ENCODE data around the gene UCP2.

UCP2 gene

DNA sequence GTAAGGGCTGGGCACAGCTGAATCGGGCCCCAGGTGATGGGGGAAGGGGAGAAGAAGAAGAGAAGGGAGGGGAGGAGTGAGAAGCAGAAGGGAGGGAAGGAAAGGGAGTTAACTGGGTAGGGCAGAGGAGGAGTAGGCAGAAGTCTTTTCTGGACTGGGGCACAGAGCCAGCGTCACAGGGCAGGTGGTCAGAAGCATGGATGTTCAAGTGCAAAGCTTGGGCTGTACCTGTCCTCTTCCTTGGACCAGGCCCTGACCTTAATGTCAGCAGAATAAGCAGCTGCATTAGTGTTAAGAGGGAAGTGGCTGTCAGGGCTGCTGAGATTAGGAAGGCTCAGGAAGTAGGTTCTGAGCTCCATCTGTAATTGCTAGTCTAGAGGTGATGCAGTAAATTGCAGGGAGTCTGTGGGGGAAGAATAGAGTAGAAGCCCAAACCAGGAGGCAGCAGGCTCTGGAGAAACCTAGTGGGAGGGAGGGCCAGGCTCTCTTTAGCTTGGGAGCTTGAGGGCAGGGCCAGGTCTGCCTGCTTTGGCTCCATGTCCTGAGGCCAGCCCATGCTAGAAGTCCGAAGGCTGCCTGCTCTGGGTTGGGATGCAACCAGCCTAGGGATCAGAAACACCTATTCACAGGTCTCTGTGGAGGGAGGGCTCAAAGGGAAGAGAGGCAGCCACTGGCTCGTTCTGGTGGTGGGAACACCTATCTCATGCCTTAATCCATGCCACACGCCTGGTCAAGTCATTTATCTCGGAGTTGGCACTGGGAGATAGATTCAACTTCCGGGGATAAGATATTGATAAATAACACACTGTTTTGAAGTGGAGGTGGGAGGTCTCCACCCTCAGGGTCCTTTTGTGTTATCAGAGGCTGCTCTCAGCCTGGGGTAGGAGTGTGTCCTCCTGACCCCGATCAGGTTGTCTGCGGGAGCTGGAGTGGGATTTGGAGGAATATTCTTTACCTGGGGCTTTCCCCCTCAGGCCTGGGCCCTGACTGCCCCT, 28.0 kb upstream of the UCP2 start:
- no peak for DNase-seq (ENCODE audit: extremely low read depth in 1 of 2, low read depth in 1 of 2)

DNA sequence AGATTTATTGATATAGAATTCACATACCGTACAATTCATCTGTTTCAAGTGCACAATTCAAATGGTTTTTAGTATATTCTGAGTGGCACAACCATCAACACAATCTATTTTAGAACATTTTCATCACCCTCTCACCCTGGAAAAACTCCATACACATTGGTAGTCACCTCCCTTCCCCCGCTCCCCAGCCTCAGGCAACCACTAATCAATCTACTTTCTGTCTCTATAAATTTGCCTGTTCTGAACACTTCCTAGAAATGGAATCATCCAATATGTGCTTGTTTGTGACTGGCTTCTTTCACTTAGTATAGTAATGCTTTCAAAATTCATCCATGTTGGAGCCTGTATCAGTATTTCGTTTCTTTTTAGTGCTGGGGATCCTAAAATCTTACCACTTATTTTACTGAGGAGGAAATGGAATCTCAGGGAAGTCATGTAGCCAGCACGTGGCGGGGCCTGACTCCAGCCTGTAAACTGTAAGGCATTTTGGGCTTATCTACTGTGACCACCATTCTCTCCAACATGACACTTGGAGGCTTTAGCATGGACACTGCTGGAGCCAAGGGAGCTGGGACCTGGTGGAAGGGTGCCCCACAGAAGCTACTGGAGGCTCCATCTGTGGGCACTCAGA, 27.1 kb upstream of the UCP2 start:
- no peak for DNase-seq (ENCODE audit: extremely low read depth in 1 of 2, low read depth in 1 of 2)

DNA sequence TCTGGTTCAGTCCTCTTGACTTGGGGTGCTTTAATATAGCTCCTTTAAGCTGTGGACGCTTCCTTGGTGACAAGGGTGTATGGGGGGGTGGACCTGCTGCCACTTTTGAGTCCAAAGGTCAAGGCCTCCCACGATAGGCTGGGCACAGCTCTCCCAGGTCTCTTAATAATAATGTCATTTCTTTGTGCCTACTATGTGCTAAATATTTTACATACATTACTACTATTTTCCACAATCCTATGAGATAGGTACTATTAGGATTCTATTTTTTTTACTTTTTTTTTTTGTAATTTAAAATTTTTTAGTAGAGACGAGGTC, 26.5 kb upstream of the UCP2 start:
- no peak for DNase-seq (ENCODE audit: extremely low read depth in 1 of 2, low read depth in 1 of 2)

DNA sequence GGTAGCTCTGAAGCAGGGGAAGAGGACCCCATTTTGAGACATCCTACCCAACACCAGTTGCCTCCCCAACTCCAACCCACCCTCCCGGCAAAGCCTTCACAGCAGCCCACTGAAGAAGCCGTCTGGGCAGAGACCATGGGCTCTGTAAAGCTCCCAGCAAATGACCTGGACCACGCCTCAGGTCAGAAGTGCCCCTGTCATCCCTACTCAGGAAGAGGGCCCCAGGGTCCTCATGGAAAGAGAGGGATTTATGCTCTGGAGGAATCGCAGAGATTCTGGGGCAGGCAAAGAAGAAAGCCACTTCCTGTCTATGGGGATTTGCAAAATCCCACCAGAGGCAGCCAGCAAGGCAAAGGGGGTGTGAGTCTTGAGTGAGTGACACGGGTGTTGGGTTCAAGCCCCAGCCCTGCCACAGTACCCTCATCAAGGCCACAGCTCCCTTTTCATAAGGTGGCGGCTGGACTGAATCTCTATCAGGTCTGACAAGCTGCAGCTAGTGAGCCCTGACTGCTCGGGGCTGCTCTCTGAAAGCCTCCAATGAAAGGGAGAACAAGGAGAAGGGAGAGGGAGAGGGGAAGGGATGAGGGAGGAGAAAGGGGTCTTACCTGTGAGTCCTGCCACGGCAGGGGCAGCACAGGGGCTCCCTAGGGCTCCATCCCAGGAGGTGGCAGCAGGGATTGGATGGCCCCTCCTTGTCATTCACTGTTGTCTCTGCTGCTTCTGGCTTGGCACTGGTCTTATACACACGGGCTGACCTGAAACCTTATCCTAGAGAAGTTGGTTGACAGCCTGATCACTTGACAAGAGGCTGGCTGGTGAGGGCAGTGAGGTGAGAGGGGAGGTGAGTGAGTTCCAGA, 26.0 kb upstream of the UCP2 start, which contains the start of gene UCP3:
UCP3 (minus strand) TSS at position 713 of the 857 bp plus-strand sequence. CDS start 2,043 bp downstream, outside the sequence.
- DNase-seq (ENCODE audit: extremely low read depth in 1 of 2, low read depth in 1 of 2), result no peak

DNA sequence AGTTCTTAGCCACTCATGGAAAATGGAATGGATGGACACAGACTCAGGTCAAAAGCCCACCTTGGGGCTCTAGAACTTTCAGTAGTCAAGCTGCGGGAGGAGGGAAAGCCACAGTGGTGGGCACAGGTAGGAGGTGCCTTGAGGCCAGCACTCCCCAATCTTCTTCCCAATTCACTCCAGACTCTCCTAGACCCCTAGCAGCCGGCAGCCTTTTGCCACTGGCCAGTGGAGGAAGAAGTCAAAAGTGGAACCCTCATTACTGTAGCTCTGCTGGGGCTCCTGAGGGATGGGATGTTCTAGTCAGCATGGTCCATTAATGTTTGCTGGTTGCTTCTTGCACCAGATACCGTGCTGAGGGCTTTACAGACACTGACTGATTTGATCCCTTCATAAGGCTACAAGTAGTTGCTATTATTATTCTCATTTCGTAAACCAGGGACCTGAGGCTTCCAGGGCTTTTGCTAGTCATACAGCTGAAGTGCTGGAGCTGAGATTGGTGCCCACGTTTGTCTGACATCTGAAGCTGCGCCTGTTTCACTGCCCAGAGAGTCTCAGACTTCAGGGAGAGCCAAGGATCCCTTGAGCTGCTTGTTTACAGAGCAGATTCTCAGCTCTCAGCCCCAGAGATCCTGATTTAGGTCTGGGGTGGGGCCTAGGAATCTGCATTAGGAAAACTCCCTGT, 25.2 kb upstream of the UCP2 start:
- DNase-seq (ENCODE audit: extremely low read depth in 1 of 2, low read depth in 1 of 2), result no peak

DNA sequence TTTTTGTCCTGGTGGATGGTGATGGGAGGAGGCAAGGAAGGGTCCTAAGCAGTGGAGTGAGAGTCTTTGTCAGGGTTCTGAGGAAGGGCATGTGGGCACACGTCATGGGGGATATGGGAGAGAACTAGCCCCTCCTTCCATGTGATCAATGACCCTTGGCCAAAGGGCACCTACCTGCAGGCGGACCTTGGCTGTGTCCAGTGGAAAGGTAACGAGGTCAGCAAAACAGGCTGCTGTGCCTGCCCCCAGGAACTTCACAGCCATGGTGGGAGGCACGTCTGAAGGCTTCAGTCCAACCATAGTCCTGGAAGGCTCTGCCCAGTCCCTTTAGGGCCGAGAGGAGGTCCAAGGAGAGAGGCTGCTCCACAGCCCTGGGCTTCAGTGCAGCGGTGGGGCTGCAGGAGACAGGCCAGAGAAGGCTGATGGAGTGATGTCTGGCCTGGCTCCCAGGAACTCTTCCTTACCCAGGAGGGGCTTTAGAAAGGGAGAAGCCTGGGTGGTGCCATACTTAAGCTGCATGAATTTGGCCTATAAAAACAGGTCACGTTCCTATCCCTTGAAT, 24.2 kb upstream of the UCP2 start:
- DNase-seq (ENCODE audit: extremely low read depth in 1 of 2, low read depth in 1 of 2), result no peak

DNA sequence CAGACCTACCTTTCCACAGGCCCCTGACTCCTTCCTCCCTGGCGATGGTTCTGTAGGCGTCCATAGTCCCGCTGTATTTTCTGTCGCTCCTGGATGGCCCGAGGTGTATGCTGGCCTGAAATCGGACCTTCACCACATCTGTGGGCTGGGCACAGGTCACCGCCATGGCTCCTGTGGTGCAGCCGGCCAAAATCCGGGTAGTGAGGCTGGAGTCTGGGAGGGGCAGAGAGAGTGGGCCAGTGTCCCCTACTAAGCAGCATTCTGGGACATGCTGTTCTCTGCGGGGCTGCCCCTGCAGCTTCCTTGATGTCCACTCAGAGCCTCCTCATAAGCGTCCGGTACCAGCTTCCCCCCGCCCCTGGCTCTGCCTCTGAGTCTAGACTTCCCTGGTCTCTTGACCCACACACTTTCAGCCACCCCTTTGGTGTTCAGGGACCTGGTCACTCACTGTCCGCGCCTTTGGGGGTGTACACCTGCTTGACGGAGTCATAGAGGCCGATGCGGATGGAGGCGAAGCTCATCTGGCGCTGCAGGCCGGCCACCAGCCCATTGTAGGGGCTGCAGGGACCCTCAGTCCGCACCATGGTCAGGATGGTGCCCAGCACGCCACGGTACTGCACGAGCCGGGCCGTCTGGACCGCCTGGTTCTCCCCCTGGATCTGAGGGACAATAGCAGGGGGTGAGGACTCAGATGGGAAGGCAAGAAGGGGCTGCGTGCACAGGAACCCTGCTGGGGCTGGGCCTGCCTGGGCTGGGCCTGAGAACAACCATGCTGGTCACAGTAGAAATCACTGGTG, 23.3 kb upstream of the UCP2 start:
- no peak for DNase-seq (ENCODE audit: extremely low read depth in 1 of 2, low read depth in 1 of 2)

DNA sequence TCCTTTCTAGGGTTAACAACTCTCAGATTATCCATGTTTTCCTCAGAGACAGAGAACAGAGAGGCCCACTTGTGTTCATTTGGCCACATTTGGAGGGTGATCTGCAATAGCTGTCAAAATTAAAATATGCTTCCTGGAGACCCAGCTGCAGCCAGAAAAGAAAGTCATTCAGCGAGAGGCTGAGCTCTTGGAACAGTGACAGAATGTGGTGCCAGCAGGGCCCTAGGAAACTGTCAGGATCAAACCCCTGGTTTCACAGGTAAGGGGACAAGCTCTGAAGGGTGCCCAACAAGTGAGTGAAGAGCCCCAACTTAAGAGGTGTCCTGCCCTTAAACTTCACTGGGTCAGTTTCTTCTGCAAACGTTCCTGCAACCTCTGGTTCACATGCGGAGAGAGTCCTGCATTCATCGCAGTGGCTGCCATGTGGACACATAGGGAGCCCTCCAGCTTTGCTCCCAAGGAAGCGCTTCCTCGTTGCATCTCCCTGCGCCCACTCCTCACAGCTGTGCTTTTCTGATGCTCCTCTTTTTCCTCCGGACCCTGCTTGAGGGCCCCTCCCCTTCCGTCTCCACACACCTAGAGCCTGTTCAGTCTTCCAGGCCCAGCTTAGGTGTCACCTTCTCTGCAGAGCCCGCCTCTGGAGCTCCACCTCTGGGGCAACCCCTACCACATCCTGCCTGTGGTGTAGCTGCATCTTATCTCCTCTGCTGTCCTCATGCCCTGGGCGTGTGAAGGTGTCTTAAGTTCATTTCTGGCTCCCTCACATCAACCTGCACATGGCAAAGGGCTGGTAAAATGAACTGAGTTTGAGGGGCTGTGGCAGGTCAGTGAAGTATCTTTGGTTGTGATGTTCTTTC, 22.3 kb upstream of the UCP2 start:
- peak; percentile 68 to 69 for DNase-seq (ENCODE audit: extremely low read depth in 1 of 2, low read depth in 1 of 2)

DNA sequence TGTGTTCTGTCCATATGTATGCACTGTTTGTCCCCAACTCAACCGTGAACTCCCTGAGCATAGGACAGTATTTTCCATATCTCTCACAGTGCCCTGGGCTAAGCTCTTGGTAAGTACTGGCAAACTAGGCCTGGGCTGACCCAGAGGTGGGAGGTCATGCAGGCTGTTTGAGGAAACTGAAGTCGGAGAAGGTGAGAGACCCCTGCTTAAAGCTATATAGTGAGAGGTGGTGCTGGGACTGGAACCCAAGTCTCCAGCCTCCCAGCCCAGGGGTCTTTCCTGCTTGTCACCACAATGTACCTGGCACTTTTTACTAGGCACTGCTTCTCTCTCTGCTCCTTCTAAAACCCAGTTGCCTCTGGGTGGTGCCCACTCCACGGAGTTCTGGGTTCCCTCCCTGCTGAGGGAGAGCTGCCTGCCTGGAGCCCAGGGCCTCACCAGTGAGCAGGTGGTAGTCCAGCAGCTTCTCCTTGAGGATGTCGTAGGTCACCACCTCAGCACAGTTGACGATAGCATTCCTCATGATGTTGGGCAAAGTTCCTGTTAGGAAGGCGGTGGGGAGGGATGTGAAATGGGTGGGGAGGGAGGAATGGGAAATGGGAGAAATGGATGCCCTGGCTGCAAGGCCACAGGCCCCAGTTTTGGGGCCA, 21.5 kb upstream of the UCP2 start:
- no peak for DNase-seq (ENCODE audit: extremely low read depth in 1 of 2, low read depth in 1 of 2)

DNA sequence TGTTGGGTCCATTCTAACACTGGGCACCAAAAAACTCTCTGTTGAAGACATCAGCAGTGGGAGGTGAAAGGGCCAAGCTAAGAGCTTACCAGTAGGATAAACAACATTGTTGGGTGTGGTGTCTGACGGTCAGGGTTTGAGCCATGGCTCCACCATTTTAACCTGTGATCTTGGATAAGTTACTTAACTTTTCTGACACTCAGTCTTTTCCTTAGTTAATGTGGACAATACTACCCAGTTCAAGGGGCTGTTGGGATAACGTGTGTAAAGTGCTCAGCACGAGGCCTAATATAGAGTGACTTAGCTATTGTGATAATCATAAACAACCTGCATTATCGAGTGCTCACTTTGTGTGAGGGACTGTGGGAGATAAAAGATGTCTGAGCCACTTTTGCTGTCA, 20.2 kb upstream of the UCP2 start:
- DNase-seq (ENCODE audit: extremely low read depth in 1 of 2, low read depth in 1 of 2), result no peak

DNA sequence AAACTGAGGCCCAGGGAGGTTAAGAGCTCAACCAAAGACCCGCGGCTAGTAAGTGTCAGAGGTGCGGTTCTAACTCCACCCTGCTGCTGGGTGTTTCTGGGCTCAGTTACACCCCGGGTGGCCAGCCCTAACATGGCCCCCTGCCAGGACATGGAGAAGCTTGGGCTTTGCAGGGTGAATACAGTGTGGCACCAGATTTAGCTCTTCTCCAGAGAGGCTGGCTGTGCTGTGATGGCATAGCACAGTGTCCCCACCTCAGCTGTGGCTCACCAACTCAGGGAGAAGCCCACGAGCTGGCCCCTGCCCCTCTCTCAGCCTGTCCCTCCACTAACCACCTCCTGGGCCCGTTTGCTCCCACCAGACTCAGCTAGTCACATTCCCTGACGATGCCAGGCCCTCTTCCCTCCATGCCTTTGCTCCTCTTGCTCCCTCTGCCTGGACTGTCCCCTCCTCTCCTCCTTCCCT, 19.2 kb upstream of the UCP2 start:
- DNase-seq (ENCODE audit: extremely low read depth in 1 of 2, low read depth in 1 of 2), result no peak

DNA sequence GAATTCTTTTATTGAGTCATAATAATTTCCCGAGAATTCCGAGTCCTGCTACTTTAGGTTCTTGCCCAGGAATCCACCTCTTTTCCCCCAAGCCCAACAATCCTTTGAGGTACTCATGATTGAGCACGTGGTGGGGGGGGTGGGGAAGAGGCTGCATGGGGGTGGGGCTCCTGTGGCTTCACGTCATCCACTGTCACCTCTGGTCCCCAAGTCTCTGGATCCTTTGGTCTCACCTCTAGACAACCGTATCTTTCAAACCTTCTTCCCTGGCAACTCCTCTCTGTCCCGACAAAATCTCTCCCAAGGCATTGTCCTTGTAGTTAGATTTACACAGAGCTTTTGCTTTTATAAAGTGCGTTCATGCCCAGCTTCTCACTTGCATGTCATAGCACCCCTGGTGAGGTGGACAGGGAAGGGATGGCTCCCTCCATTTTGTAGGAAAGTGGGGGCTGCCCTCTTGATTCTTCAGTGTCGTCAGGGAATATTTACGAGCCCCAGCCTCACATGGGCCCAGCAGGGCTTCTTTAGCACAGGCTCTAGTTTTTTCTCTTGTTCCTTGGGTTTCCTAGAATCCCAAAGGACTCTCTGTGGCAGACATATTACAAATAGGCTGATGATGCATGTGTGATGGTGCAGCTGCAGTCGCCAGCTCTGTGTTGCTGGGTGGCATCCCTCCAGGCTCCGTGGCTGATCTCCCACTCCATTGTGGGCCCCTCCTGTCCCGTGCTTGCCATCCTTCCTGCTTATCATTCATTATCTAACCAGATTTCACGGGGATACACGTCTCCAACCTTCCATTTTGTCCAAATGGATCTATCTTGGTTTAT, 17.9 kb upstream of the UCP2 start:
- no peak for DNase-seq (ENCODE audit: extremely low read depth in 1 of 2, low read depth in 1 of 2)

DNA sequence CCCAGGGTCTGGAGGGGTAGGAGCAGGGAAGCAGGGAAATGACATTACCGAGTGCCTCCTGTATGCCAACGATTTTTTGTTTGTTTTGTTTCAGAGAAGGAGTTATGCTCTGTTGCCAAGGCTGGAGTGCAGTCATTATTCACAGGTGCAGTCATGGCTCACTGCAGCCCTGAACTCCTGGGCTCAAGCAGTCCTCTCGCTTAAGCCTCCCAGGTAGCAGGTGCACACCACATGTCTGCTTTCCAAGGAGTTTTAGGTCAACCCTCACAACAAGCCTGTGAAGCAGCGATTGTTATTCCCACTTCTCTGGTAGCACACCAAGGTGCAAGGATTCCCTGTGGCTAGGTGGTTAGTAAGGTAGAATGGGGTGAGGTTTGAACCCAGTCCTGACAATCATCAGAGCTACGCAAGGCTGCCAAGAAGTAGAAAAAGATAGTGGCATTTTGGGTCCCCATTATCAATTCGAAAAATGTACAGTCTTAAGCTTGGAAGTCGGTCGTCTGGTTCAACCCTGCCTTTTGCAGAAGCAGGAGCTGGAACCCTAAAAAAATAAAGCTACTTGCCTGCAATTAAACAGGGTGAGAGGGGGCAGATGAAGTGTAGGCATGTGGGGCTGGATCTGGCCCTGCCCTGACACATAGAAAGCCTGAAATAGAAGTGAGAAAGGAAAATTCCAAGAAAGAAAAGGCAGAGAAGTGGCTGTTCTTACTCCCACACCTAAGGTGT, 17.1 kb upstream of the UCP2 start:
- no peak for DNase-seq (ENCODE audit: extremely low read depth in 1 of 2, low read depth in 1 of 2)

DNA sequence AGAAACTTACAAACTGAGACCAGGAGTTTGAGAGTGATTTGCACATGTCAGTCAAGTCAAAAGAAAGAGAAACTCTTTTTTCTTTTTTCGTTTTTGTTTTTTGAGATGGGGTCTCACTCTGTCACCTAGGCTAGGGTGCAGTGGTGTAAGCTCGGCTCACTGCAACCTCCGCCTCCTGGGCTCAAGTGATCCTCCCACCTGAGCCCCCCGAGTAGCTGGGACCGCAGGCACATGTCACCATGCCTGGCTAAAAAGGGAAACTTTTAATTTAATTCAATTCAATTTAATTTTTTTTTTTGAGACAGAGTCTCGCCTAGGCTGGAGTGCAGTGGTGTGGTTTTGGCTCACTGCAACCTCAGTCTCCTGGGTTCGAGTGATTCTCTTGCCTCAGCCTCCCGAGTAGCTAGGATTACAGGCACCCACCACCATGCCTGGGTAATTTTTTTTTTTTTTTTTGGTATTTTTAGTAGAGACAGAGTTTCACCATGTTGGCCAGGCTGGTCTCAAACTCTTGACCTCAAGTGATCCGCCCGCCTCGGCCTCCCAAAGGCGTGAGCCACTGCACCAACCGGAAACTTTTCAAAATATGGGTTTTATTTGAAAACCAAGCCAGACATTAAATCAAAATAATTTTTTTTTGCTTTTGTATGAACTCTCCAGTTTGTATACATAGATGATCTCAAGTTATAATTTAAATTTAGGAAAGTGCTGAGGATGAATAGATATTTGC, 16.4 kb upstream of the UCP2 start:
- DNase-seq (ENCODE audit: extremely low read depth in 1 of 2, low read depth in 1 of 2), result no peak

DNA sequence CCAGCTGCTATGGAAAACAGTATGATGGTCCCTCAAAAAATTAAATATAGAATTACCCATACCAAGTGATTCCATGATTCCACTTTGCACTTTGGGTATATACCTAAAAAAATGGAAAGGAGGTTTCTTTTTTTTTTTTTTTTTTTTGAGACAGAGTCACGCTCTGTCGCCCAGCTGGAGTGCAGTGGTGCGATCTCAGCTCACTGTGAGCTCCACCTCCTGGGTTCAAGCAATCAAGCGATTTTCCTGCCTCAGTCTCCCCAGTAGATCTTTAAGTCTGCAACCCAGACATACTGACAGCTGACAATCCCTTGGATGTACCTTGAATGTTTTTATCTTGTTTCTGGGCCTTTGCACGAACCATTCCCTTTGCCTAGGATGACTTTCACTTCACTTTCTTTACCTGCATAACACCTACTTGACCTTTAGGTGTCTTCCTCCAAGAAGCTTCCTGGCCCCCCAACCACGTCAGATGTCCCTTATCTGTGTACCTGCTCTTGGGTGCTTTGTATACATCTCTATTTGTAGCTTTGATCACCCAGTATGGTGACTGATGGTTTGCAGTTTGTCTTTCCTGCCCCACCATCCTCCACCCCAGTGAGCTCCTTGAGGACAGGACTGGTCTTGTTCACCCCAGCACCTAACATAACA, 14.6 kb upstream of the UCP2 start:
- no peak for DNase-seq (ENCODE audit: extremely low read depth in 1 of 2, low read depth in 1 of 2)
